Stimulated activated CD4-positive, alpha-beta T cell treated with anti-CD3 and anti-CD28 coated beads, Interleukin-1b, Interleukin-23, amount 100 ng/mL, for 24 hours (primary cell): Measurements from ENCODE around the gene GAB1.
A peak's percentile ranks its signal among the peaks of the same experiment; 100 is the strongest.

Source experiments
- DNase-seq, 4 experiments: peaks; one replicate each; pipeline ENCODE4 v3.0.0-alpha.2; 2020; ENCODE audit warnings: low read depth in 4 of 4, low spot score in 1 of 4

The GAB1 gene

GRCh38 chr4:143336781-143337599 is at the start of gene GAB1:
GAB1 (plus strand) TSS chr4:143336876; CDS start chr4:143337189, 313 bp downstream.
- peak in 2 of 4 experiments; percentile 7 to 25 for DNase-seq

- no peak for DNase-seq
These were observed 49.1 kb upstream of the GAB1 start for GRCh38 chr4:143287572-143287923.

- DNase-seq = no peak
These were observed 48.5 kb upstream of the GAB1 start for GRCh38 chr4:143288171-143288570.

GRCh38 chr4:143289370-143289769 is 47.3 kb upstream of the GAB1 start:
- no peak for DNase-seq

- no peak for DNase-seq
These were observed 45.4 kb upstream of the GAB1 start for GRCh38 chr4:143291314-143291713.

- no peak for DNase-seq
These were observed 43.8 kb upstream of the GAB1 start for GRCh38 chr4:143292858-143293257.

- no peak for DNase-seq
These were observed 42.4 kb upstream of the GAB1 start for GRCh38 chr4:143294310-143294709.

- DNase-seq = no peak
These were observed 41.9 kb upstream of the GAB1 start for GRCh38 chr4:143294710-143295275.

GRCh38 chr4:143296397-143297067 is 40.1 kb upstream of the GAB1 start:
- DNase-seq = no peak

- DNase-seq = no peak
These were observed 35.8 kb upstream of the GAB1 start for GRCh38 chr4:143300860-143301259.

- DNase-seq = no peak
These were observed 34.1 kb upstream of the GAB1 start for GRCh38 chr4:143302536-143302935.

GRCh38 chr4:143306788-143307187 is 29.9 kb upstream of the GAB1 start:
- no peak for DNase-seq

GRCh38 chr4:143307531-143307930 is 29.1 kb upstream of the GAB1 start:
- DNase-seq = no peak

- DNase-seq = no peak
These were observed 28.3 kb upstream of the GAB1 start for GRCh38 chr4:143308377-143308776.

- DNase-seq = no peak
These were observed 24.8 kb upstream of the GAB1 start for GRCh38 chr4:143311924-143312323.

GRCh38 chr4:143313521-143313920 is 23.2 kb upstream of the GAB1 start:
- no peak for DNase-seq

GRCh38 chr4:143313996-143314395 is 22.7 kb upstream of the GAB1 start:
- no peak for DNase-seq

GRCh38 chr4:143320113-143320512 is 16.6 kb upstream of the GAB1 start:
- no peak for DNase-seq

- DNase-seq = no peak
These were observed 9.9 kb upstream of the GAB1 start for GRCh38 chr4:143326735-143327134.

GRCh38 chr4:143329985-143330384 is 6.7 kb upstream of the GAB1 start:
- DNase-seq = no peak

- peak in 1 of 4 experiments; percentile 0 for DNase-seq
These were observed 496 bp upstream of the GAB1 start for GRCh38 chr4:143335979-143336780.
